GM19239 (cell line): ENCODE data around the gene CHD9.
"Not testable (repeated sequence)": the region's sequence is repeated elsewhere in the genome, so short reads cannot be mapped to it uniquely, and the experiment has no call there.

ENCODE experiments used
- DNase-seq: peaks from one replicate; pipeline ENCODE4 v3.0.0; 2011; ENCODE audit warnings: low spot score; ENCODE audit not compliant: insufficient read length
- FAIRE-seq: peaks from 2 replicates; lab custom pipeline; 2011; peaks lifted over from hg19 to GRCh38; lab: Jason Lieb, UNC

The CHD9 gene

DNA sequence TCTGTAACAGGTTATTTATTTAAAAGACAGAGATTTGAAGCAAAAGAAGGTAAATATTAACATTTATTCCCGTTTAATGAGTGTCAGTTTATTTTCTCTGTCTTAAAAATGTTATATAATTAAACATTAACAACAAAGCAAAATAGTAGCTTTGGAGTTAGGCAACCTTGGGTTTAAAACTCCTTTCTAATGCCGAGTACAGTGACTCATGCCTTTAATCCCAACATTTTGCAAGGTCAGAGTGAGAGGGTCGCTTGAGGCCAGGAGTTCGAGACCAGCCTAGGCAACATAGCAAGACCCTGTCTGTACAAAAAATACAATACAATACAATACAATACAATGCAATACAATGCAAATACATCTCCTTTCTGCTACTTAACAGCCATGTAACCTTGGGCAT, 128.7 kb downstream of the CHD9 start:
- FAIRE-seq, result no peak
- no peak for DNase-seq

DNA sequence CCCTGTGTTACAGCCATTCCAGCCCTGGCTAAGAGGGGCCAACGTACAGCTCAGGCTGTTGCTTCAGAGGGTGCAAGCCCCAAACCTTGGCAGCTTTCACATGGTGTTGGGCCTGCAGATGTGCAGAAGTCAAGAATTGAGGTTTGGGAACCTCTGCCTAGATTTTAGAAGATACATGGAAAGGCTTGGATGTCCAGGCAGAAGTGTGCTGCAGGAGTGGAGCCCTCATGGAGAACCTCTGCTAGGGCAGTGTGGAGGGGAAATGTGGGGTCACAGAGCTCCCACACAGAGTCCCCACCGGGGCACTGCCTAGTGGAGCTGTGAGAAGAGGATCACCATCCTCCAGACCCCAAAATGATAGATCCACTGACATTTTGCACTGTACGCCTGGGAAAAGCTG, 130.9 kb downstream of the CHD9 start:
- FAIRE-seq, DNase-seq: not testable (repeated sequence)

DNA sequence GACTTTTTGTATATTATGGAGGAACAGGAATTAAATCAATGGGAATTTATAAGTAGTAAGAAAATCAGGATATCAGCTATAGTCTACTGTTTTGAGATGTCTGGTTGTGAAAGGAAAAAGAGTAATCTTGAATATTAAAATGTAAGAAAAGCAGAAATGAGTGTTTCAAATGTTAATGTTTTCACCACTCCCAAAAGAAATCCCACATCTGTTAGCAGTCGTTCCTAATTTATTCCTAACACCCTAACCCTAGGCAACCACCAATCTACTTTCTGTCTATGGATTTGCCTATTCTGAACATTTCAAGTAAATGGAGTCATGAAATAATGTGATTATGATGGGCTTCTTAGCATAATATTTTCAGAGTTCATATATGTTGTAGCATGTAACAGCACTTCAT, 133.0 kb downstream of the CHD9 start:
- FAIRE-seq (no peak), DNase-seq (no peak)

DNA sequence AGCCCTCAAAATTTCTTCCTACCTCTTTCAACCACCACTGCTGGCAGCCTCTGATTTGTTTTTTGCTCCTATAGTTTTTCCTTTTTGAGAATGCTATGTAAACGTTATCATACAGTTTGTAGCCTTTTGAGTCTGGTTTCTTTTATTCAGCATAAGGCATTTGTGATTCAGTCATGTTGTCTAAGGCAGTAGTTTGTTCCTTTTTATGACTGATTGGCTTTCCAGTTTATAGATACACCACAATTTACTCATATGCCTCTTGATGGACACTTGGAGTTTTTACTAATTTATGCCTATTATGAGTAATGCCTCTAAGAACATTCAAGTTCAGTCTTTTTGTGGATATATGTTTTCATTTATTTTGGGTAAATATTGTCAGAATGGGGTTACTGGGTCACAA, 136.6 kb downstream of the CHD9 start:
- no peak for DNase-seq
- FAIRE-seq, result peak; percentile 61

DNA sequence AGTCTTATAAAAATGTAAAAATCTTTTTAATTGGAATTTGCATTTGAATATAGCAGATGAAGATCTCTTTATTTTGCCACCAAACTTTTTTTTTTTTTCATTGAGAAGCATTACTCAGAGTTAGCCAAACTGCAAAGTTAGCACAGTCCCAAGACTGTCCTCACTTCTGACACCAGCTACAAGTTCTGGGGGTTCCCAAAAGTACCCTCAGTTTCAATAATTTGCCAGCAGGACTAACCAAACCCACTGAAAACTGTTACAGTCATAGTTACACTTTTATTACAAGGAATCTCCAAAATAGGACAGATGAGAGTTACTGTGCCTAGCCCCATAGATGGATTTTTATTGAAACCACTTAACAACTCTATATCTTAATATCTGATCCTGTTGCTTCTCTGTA, 144.1 kb downstream of the CHD9 start:
- FAIRE-seq (no peak), DNase-seq (no peak)

DNA sequence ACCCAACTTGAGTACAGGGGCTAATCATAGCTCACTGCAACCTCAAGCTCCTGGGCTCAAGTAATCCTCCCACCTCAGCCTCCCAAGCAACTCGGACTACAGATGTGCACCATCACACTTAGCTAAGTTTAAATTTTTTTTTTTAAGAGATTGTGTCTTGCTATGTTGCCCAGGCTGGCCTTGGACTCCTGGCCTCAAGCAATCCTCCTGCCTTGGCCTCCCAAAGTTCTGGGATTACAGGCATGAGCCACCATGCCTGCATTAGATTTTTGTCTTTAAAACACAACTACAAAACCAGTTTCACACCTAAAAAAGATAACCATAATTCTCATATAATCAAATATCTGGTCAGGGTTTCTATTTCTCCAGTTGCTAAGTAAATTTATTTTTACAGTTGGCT, 147.1 kb downstream of the CHD9 start:
- FAIRE-seq (no peak), DNase-seq (no peak)

DNA sequence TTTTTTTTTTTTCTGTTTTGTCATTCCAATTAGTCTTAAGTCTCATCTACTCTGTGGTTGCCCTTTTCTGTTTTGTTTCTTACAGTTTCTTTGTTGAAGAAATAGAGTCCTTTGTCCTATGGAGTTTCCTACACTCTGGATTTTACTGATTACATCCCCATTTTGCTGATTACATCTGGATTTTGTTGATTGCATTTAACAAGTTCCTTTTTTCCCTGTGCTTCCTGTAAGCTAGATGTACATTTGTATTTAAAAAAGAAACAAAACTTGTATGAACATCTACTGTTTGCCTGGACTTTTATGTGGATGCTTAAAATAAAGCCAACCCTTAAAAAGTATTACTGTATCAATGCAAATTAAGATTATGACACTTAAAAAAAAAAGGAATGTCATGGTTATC, 147.6 kb downstream of the CHD9 start:
- FAIRE-seq (peak; percentile 80), DNase-seq (no peak)

DNA sequence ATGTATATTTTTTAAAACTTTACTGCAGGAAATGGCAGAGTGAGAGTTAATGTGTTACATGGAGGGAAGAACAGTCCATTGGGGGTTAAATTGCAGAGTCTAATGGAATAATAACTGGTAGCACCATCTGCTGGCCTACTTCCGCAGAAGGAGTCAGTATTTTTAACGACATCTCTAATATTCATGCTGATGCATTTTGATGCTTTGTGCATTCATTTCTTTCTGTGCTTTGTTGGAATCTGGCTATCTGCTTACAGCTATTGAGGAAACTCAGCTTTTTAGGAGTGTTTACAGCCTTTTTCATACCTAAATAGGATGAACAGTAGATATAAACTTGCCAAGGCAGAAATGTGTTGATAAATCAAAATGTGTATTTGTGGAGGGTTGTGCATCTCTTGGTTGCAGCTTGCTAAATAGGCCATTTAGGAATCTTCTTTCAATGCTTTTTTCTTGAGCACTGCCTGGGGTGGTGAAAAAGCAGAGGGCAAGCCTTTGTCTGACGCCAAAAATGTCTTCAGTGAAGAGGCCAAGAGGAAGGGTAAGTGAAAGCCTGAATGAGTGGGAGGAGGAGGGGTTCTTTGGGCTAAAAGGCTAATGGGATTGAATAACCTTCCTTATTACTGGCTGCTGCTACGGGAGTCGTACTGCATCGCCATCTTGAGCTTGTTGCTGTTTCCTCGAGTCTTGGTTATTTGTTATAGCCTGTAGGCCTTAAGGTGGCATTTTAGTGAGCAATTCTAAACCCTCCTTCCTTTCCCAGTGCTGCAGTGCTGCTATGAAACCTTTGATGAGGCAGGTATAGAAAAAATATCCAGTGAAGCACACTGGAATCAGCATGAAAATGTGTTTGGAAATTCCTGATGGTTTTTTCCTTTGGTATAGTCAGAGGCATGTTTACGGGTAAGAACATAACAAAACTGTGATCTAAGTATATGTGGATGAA, 153.3 kb downstream of the CHD9 start:
- peak; percentile 99 for FAIRE-seq

DNA sequence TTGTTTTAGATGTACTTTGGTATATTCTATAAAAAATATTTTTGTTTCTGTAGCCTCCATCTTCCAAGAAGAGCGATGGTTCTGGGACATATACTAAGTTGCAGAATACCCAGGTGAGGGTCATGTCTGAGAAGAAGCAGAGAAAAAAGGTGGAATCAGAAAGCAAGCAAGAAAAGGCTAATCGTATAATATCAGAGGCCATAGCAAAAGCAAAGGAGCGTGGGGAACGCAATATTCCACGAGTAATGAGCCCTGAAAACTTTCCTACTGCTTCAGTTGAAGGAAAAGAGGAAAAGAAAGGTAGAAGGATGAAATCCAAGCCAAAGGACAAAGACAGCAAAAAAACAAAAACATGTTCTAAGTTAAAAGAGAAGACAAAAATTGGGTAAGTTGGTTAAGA, 154.6 kb downstream of the CHD9 start:
- FAIRE-seq, result no peak
- no peak for DNase-seq

More for the DNA sequence above, 153.3 kb downstream of the CHD9 start:
- peak; percentile 46 for DNase-seq

DNA sequence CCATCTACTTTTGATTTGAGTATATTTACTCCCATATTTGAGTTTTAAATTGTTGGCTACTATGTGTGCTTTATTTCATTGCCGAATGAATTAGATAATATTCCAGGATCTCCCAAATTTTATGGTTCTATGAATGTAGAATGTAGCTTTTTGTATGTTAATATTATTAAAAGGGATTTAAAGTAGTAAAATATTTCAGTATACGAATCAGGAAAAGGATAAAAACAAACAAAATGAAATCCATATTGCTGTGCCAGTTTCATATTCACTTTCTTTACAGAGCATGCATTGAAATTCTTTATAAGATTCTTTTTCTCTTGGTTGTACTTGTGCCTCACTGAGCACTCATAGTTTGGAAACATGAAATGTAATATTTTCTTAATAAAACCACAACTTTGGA, 155.1 kb downstream of the CHD9 start:
- DNase-seq (no peak), FAIRE-seq (no peak)

DNA sequence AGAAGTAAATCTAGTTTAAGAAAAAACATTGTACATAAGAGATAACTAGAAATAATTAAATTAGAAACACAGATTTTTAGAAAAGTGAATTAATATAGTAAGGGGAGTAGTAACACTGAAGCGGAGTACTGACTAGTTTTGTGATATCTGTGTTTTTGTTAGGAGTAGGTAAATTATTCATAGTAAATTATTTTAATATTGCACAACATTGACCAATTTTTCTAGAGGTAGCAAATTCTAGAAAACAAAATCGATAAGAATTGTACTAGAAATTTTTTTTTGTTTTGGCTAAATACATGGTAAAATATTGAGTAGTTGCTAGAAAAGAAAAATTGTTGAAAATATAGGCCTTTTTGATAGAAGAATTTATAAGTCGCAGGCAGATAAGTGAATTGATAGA, 156.5 kb downstream of the CHD9 start:
- FAIRE-seq (peak; percentile 47), DNase-seq (no peak)

DNA sequence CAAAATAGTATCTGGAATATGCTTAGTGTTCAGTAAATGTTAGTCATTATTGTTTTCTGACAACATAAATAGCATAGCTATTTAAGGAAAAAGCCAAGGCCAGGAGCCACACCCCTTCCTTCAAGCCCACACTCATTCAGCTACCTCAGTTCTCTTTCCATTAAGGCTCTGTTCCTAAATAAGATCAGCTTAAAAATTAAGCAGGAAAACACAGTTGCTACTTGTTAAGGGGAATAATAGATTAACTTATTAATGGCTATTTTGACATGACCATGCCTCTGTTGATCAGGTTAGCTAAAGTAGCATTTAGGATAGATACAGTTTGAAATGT, 158.1 kb downstream of the CHD9 start:
- DNase-seq, result no peak
- no peak for FAIRE-seq

DNA sequence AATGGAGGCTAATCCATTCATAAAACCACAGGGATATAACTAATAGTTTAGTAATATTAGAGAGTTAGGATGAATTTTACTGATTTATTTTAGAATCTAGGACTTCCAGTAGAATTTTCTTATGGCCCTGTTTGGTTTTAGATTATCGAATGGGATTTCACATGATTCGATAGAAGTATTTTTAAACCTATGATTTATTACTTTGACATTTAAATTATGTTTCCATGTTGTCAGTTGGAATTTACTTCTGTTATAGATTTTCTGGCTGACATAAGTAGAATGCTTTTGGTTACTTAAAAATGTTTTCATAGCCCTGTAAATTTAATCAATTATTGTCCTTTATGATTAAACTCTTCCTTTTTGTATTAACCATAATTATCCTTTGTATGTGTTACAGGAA, 158.8 kb downstream of the CHD9 start:
- DNase-seq, result no peak
- FAIRE-seq, result peak; percentile 4

DNA sequence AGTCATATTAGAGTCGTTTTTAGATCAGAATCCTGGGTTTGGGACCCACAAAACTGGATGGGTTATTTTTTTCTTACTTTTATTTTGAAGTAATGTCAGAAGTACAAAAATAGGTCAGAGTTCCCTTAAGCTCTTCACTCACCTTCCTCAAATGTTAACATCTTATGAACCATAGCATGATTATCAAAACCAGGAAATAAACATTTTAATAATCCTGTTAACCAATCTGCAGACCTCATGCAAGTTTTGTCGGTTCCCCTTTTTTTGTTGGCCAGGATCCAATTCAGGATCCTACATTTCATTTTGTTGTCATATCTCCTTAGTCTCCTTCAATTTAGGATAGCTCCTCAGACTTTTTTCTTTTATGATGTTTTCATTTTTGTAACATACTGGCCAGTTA, 162.0 kb downstream of the CHD9 start:
- no peak for DNase-seq
- no peak for FAIRE-seq

DNA sequence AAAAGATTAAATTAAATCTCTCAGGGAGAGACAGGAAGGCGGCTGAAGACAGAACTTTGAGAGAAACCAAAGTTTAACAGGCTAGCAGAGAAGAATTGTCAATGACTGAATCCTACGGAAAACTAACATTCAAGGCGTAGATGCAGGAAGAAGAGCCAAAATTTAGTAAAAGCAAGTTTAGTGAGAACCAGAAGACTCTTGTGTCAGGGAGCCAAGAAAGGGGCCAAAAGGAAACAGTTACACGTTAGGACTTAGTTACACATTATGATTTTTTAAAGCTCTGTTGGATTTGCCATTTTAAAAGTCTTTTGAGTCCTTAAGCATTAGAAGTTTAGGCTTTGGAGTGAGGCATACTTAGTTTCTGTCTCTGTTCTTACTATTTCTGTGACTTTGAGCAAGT, 164.6 kb downstream of the CHD9 start:
- FAIRE-seq, result no peak
- DNase-seq, result no peak

DNA sequence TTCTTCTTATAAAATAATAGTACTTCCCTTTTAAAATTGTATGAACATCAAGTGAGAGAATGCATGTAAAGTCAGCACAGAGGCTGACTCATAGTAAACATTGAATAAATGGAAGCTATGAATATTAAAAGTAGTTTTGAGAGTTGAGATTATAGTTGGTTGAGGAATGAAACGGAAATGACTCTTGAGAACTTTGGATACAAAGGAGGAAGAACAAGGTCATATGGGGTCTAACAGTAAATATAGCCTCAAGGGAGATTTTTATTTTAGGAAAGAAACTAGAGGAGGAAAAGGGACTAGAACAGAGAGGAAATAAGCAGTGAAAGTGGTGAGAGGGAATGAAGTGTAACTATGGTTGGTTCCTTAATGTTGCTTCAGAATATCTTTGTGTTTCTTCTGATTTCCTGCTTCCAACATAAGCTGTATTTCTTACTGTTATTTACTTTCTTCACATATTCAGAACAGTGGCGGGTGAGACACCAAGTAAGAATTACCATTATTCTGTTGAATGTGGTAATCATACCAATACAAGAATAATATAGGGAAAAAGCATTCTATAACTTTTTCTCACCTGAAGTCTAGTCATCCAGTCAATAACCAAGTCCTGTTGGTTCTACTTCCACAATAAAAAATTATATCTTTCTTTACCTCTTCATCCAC, 165.1 kb downstream of the CHD9 start:
- no peak for FAIRE-seq
- no peak for DNase-seq

DNA sequence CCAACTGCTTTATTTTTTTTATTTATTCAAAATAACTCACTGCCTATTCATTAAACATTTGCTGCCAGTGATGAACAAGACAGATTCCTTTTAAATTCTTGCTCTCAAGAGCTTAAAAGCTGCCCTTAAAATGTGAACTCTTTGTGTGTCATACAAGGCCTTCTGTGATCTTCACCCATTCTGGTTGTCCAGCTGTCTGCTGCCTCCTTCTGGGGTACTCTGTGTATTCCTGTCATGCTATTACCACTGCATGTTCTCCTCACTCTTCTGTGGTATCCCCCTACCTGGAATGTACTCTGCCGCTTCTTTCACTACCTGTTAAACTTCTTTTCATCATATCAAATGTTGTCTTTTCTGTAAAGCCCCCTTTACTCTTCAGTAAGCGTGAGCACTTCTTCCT, 165.8 kb downstream of the CHD9 start:
- no peak for DNase-seq
- FAIRE-seq, result no peak

DNA sequence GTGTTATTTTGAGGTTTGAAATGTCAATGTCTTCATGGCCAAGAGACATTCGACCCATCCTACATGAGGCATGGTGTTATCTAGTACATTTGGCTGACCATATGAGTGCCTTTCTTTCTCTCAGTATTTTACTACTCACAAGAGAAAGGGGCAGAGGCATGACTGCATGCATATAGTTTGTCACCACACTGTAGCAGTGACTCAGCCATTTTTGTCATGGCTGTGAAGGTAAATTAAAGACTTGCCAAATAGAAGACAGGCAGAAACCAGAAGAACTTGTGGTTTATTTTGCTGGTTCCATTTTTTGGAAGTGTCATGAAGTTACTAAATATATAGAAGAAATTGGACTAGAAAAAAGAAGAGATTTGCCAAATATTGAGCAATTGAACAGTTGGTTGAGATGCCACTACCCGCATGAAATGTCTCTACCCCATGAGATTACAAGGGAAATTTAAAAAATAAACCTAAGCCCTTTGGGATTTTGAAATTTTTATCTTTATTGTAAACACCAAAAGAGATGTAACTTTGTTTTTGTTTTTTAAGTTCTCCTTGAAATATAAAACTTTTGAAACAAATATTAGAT, 170.3 kb downstream of the CHD9 start:
- no peak for DNase-seq
- peak; percentile 26 for FAIRE-seq

DNA sequence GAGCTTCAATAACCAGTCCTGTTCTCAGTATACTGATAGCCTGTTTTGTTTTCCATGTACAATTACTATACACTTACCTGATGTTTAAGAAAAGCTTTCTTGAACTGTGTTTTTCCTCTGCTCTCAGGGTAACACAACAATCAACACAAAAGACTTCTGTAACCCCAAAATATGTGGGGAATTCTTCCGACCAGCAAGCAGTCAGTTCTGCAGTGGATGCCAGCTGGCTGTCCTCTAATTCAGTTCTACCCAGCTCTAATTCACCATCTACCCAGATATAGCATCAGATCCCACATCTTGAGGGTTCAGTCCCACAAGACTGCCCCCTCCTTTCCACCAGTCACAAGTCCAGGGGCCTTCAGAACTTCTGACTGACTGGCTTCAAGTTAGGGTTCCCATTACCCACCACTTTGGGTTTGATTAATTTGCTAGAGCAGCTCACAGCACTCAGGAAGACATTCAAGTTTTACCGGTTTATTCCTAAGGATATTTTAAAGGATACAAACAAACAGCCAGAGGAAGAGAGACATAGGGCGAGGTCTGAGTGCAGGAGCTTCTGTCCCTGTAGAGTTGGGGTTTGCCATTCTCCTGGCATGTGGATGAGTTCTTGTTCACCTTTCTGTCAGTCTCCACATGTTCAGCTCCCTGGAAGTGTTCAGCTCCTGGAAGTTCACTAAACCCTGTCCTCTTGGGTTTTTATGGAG, 178.2 kb downstream of the CHD9 start:
- no peak for FAIRE-seq

DNA sequence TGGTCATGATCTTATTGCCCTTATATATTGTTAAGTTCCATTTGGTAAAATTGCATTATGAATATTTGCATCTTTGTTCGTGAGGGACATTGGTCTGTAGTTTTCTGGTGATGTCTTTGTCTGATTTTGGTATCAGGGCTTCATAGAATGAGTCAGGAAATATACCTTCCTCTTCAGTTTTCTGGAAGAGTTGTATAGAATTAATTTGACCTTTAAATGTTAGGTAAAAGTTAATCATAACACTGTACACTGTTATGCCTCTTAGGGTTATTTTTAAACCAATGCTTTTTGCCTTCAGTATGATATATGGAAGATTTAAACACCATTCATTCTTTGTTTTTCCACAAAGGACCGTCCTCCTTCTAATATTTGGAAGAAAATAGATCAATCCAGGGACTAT, 180.0 kb downstream of the CHD9 start:
- DNase-seq (no peak), FAIRE-seq (no peak)

More for the DNA sequence above, 178.2 kb downstream of the CHD9 start:
- no peak for DNase-seq

DNA sequence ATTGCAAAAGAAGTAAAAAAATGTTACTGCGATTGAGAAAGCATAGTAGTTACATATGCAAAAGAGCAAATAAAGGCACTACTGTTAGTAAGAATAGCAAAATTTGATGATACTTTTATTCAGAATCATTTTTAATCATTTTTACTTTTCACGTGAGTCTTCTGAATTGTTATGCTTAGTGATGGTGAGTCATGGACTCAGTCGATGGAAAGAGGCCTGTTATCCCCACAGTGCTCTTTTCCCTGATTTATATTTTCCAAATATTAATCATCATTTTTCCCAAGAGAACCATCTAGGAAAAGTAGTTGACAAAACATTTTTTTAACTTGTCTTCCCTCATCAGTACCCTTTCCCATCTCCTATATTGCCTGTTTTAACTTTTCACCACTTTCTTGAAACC, 181.1 kb downstream of the CHD9 start:
- FAIRE-seq (no peak), DNase-seq (no peak)
